Glomerular visceral epithelial cell (primary cell): ENCODE data around the gene GLTPD2.
"Not testable (repeated sequence)": the region's sequence is repeated elsewhere in the genome, so short reads cannot be mapped to it uniquely, and the experiment has no call there.

Experiments used
- DNase-seq: peaks from one replicate; pipeline ENCODE4 v3.0.0-alpha.2; 2016; ENCODE audit errors: extremely low spot score

GLTPD2 gene

DNA sequence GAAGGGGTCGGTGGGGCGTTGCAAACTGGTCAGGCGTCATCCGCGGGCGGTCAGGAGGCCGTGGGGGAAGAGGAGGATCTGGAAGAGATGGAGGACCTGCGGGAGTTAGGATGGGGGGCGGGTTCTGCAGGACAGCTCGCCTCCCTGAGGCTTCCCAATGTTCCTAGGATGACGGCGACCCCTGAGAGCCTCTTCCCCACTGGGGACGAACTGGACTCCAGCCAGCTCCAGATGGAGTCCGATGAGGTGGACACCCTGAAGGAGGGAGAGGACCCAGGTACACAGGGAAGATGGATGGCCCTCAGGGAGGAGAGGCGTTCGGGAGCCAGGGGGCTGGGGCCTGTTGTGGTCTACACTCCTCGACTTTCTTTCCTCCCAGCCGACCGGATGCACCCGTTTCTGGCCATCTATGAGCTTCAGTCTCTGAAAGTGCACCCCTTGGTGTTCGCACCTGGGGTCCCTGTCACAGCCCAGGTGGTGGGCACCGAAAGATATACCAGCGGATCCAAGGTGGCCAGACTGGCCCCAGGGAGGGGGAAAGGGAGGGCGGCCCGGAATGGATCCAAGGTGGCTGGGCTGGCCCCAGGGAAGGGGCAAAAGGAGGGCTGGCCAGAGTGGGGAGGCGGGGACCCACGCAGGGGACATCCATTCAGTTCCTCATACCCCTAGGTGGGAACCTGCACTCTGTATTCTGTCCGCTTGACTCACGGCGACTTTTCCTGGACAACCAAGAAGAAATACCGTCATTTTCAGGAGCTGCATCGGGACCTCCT lies 19.0 kb downstream of the GLTPD2 start:
- DNase-seq, result no peak

DNA sequence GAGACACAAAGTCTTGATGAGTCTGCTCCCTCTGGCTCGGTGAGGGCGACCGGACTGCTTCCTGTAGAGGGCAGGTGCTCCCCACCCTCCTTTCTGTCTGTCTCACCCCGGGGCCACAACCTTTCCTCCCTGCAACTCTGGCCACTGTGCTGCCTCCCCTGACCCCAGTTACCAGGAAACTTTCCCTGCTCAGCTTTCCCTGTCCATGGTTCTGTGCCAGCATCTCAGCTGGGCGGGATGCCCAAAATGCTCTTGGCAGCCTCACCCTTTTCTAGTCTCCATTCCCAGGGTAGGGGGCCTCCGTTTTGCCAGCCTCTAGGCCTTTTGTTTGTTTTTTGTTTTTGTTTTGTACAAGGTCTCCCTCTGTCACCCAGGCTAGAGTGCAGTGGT lies 19.6 kb downstream of the GLTPD2 start:
- DNase-seq, result no peak

DNA sequence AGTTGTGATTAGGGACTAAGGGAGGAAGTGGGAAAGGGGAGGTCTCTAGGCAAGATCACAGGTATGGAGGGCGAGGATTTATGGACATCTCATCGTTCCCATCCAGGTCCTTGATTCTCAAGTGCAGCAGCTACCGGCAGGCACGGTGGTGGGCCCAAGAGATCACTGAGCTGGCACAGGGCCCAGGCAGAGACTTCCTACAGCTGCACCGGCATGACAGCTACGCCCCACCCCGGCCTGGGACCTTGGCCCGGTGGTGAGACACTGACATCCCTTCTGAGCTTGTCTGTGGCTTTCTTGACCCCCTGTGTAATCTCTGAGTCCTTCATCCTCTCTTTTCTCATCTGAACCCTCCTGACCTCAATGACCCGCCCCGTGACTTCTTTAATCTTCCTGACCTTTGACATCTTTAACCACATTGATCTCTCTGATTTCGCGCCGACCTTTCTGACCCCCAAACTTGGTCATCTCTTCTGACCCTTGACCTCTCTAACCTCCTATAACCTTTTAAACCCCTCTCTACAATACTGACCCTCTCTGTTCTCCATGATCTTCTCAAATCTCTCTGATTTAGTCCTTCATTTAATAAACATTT lies 22.0 kb downstream of the GLTPD2 start:
- no peak for DNase-seq

GRCh38 chr17:4811471-4811870 lies 22.7 kb downstream of the GLTPD2 start:
- DNase-seq, result no peak

- DNase-seq, result no peak
Observed at GRCh38 chr17:4812690-4813089, 23.9 kb downstream of the GLTPD2 start.

DNA sequence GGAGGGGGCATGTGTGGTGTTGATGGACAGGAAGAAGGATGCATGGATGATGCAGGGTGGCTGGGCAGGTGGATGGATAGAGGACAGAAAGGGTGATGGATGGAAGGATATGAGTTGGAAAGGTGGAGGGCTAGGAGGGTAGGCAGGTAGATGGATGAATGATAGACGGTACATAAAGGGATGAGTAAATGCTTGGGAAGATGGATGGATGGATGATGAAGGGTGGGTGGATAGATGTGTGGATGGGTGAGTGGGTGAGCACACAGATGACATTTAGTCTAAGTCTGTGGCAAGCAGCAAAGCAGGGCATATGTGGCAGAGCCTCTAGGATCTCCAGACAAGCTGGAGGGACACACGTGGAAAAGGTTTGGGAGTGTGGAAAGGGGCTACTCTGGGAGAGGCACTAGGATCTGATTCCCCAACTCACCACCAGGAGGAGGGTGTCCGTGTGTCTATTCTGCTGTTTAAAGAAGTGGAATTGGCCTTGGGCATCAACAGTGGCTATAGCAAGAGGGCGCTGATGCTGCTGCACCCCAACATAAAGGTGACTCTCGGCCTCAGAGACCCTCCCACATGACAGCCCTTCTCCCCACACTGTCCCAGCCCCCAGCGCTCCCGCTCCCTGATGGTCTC lies 26.4 kb downstream of the GLTPD2 start:
- no peak for DNase-seq

DNA sequence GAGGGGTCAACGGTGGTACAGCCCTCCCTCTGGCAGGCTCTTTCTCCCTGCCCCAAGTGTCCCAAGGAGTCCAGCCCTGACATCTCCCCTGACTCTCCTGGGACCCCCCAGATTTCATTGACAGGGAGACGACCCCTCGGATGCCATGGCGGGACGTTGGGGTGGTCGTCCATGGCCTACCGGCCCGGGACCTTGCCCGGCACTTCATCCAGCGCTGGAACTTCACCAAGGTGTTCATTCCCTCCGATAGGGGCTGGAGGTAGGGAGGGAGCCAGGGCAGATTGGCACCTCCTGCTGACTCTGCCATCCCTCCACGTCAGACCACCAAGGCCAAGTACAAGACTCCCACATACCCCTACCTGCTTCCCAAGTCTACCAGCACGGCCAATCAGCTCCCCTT lies 28.1 kb downstream of the GLTPD2 start:
- DNase-seq, result no peak

DNA sequence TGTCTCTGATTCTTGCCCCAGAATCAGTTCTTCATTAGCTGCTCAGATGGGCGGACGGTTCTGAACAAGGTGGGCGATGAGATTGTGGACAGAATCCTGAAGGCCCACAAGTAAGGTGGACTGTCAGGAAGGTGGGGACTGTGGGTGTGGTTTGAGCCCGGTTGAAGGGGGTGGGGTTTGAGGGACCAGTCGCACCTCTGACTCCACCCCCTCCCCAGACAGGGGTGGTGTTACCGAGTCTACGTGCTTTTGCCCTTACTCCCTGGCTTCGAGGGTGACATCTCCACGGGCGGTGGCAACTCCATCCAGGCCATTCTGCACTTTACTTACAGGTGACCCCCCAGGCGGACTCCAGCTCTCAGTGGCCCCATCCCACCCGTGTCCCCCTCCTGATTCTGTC lies 29.5 kb downstream of the GLTPD2 start:
- DNase-seq, result no peak

- DNase-seq, result no peak
Observed at GRCh38 chr17:4822835-4823234, 34.1 kb downstream of the GLTPD2 start.

- DNase-seq, result no peak
Observed at GRCh38 chr17:4823373-4824089, 34.8 kb downstream of the GLTPD2 start.

DNA sequence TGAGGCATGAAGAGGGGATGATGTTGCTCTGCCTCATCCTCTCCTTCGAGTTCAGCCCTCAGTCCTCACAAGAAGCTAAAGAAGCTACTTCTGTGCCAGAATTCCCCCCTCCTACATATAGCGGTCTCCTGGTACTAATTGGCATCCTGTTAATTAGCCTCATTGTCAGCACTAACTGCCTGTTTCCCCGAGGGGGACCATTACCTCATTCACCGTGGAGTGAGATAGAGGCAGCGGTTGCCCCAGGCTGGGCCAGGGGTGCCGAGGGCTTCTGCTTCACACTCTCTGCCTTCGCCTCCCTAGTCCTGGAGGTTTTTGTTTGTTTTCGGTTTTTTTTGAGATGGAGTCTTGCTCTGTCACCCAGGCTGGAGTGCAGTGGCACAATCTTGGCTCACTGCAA lies 38.6 kb downstream of the GLTPD2 start:
- no peak for DNase-seq

- DNase-seq, result not testable (repeated sequence)
Observed at GRCh38 chr17:4832829-4833177, 44.0 kb downstream of the GLTPD2 start.

DNA sequence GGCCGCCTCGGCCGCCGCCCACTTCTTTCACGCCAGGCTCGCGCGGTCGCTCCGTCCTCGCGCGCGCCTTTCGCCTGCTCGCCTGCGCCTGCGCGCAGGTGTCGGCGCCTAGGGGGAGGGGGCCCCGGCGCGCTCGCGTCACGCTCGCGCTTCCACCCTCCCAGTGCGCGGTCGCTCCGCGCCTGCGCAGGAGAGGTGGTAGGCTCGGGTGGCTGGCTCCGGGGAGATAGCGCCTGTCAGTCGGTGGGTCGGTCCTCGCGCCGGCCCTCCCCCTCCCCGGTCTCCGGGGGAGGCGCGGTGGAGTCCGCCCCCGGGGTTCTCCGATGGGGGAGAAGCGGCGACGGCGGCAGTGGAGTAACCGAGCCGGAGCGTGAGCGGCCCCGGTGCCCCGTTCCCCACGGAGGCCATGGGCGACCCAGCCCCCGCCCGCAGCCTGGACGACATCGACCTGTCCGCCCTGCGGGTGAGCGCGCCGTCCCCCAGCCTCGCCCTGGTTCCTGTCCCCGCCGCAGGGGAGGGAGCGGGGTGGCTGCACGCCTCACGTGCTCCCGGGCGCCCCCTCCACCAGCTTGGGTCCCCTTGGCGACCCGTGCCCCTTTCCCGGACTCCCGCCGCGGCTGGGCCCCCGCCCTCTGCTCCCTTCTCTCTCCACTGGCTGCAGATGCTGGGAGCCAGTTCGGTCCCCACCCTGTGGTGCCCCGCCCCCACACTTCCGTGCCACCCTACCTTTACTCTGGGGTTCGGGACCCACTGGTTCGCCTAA lies 44.6 kb downstream of the GLTPD2 start, which contains the start of gene MINK1:
Gene MINK1, plus strand, starts transcription at position 163 of the 763 bp plus-strand sequence. Its CDS starts 244 bp downstream, at position 407.
- peak; percentile 96 for DNase-seq

GRCh38 chr17:4833941-4834680 lies 45.3 kb downstream of the GLTPD2 start:
- DNase-seq, result peak; percentile 39

- DNase-seq, result no peak
Observed at GRCh38 chr17:4834681-4835020, 45.9 kb downstream of the GLTPD2 start.

DNA sequence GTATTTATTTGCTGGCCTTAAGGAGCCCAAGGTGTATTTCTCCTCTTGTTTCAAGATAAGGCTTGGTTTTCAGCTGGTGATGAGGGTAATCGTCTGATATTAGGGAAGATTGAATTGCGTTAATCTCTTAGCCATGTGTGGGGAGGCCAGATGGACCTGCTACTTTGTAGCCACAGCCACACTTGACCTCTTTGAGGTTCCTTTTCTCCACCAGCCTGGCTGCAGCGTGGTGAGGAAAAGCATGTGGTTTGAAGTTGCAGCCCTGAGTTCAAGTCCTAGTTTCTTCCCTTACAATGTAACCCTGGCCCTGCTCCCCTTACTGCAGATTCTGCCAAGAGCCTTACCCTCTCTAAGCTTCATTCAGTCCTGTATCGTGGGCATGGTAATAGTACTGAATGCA lies 47.5 kb downstream of the GLTPD2 start:
- DNase-seq, result no peak

- no peak for DNase-seq
Observed at GRCh38 chr17:4837471-4838308, 48.9 kb downstream of the GLTPD2 start.

- no peak for DNase-seq
Observed at GRCh38 chr17:4838309-4838785, 49.6 kb downstream of the GLTPD2 start.

GRCh38 chr17:4839221-4839620 lies 50.5 kb downstream of the GLTPD2 start:
- no peak for DNase-seq
